HepG2 (cell line): ENCODE results near the gene CAPN8. TPM values are rescaled to one million over a fixed set of nuclear protein-coding genes. Genes with fewer than 3 reads are reported as not detected.

Experiments used
- AGO2 ChIP-seq: fragments of 200-400 bp; formaldehyde crosslinking; optimal IDR thresholded peaks from 2 replicates; pipeline ENCODE3; 2017; ENCODE audit warnings: mild to moderate bottlenecking, low read depth, low read length, moderate library complexity
- AKAP8 ChIP-seq: sonication (generic); formaldehyde crosslinking; IDR thresholded peaks from 2 replicates; pipeline ENCODE4 v1.5.1; 2020; ENCODE audit warnings: mild to moderate bottlenecking, missing genetic modification reagents
- CBX2 ChIP-seq, 2 experiments: fragments of 200-600 bp in 1 of 2; sonication (generic); formaldehyde crosslinking in 1 of 2; IDR thresholded peaks; 2 replicates each; pipeline versions ENCODE4 v1.7.0 to v1.8.1; 2018 to 2022; ENCODE audit warnings: low read depth in 2 of 2, low read length in 1 of 2, mild to moderate bottlenecking in 1 of 2, missing genetic modification reagents in 1 of 2
- JDP2 ChIP-seq: sonication (generic); formaldehyde crosslinking; IDR thresholded peaks from 2 replicates; pipeline ENCODE4 v1.8.1; 2022; ENCODE audit warnings: missing genetic modification reagents, borderline replicate concordance
- SATB2 ChIP-seq: sonication (generic); formaldehyde crosslinking; IDR thresholded peaks from 2 replicates; pipeline ENCODE4 v1.5.0; 2020; ENCODE audit warnings: missing genetic modification reagents
- SMARCE1 ChIP-seq: fragments of 450-650 bp; IDR thresholded peaks from 2 replicates; pipeline ENCODE4 v1.6.1; 2017; ENCODE audit warnings: borderline replicate concordance
- SRF ChIP-seq: IDR thresholded peaks from 2 replicates; pipeline ENCODE4 v1.6.1; 2011; ENCODE audit warnings: mild to moderate bottlenecking, low read depth, low read length, moderate library complexity
- STAG1 ChIP-seq: sonication (generic); formaldehyde crosslinking; IDR thresholded peaks from 2 replicates; pipeline ENCODE4 v1.4.0; 2020; ENCODE audit warnings: missing genetic modification reagents
- SUZ12 ChIP-seq: fragments of 150-350 bp; IDR thresholded peaks from 2 replicates; pipeline ENCODE4 v1.6.1; 2014; ENCODE audit warnings: low read depth, low read length
- TBX2 ChIP-seq: sonication (generic); formaldehyde crosslinking; IDR thresholded peaks from 2 replicates; pipeline ENCODE4 v1.5.0; 2020; ENCODE audit warnings: missing genetic modification reagents, mild to moderate bottlenecking, borderline replicate concordance
- TBX3 ChIP-seq: fragments of 450-650 bp; IDR thresholded peaks from 2 replicates; pipeline ENCODE4 v1.6.1; 2017; ENCODE audit warnings: antibody characterized with exemption, mild to moderate bottlenecking, inconsistent platforms, borderline replicate concordance
- ZBED4 ChIP-seq: sonication (generic); formaldehyde crosslinking; IDR thresholded peaks from 2 replicates; pipeline ENCODE4 v1.4.0; 2020; ENCODE audit warnings: missing genetic modification reagents, borderline replicate concordance
- ZMYM3 ChIP-seq: sonication (generic); formaldehyde crosslinking; IDR thresholded peaks from 2 replicates; pipeline ENCODE4 v1.5.1; 2020; ENCODE audit warnings: mild to moderate bottlenecking, missing genetic modification reagents
- ZNF142 ChIP-seq: sonication (generic); formaldehyde crosslinking; IDR thresholded peaks from 2 replicates; pipeline ENCODE4 v1.4.0; 2020; ENCODE audit warnings: missing genetic modification reagents
- ZNF24 ChIP-seq: fragments of 450-650 bp; IDR thresholded peaks from 2 replicates; pipeline ENCODE4 v1.6.1; 2017; ENCODE audit warnings: antibody characterized with exemption, mild to moderate bottlenecking
- ZNF660 ChIP-seq: sonication (generic); formaldehyde crosslinking; IDR thresholded peaks from 2 replicates; pipeline ENCODE4 v1.5.1; 2020; ENCODE audit warnings: mild to moderate bottlenecking, low read depth, missing genetic modification reagents, borderline replicate concordance
- ZNF780A ChIP-seq: sonication (generic); formaldehyde crosslinking; IDR thresholded peaks from 2 replicates; pipeline ENCODE4 v1.8.0; 2022; ENCODE audit warnings: mild to moderate bottlenecking, missing genetic modification reagents, moderate library complexity
- polyA plus RNA-seq, 8 experiments: library from polyadenylated mRNA; depleted of rRNA in 3 of 8; stranded (reverse) in 7 of 8; unstranded in 1 of 8; fragments of >200 nt; fragmentation: Illumina TruSeq in 4 of 8; extraction: Trizol in 4 of 8; gene quantifications; 2 replicates each; pipeline versions ENCODE4 v1.2.1 to v1.2.3, GENCODE V29; 2011 to 2016; ENCODE audit warnings: low read depth in 4 of 8, missing spikeins in 1 of 8, mixed read lengths in 1 of 8; ENCODE audit not compliant: insufficient read depth in 1 of 8
- total RNA-seq, 5 experiments: library from RNA; depleted of rRNA; stranded (reverse); fragments of >200 nt; fragmentation: Illumina TruSeq; extraction: Trizol; gene quantifications; 2 replicates each; pipeline ENCODE4 v1.2.3, GENCODE V29; 2016; ENCODE audit warnings: low read depth in 1 of 5
- TF ChIP-seq, protein P1 (sequence below): sonication (generic); formaldehyde crosslinking; IDR thresholded peaks from 2 replicates; pipeline ENCODE4 v1.4.0; 2020; ENCODE audit warnings: missing genetic modification reagents

CAPN8 gene
- total and polyA plus RNA-seq, 2 of the 13 experiments (the other 11 are each of a cell fraction or from before 2014, with no cell fraction given) = 0.20 to 0.25 TPM

DNA sequence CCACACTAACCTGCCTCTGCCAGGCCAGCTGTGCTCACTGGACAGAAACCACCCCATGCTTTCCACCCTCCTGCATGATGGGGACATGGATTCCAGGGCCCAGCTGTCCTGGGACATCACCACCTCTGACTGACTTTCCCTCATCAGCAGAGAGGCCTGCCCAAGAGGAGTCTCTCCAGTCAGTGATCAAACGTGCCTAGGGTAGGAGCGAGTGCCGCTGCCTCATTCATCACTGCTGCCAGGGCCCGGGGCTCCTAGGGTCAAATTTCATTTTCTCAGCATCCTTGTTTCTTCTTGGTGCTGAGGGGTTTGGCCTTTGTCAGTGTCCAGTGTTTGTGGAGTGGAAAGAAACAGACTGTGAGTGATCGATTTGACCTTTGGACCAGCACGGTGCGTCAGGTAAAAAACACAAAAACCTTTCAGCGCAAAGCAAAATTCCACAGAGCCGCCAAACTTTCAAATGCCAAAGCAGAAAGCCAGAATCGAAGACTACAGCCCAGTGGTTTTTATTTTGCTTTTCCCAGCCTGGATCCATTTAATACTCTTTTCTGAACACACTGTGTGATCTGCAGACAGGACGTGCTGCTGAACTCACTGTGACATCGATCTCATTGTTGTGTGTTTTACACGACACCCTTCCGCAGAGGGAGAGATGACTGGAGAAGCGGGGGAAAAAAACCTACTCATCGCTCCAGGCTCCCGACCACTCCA, 43.2 kb downstream of the CAPN8 start (continued):
- TF ChIP-seq, protein P1, sequence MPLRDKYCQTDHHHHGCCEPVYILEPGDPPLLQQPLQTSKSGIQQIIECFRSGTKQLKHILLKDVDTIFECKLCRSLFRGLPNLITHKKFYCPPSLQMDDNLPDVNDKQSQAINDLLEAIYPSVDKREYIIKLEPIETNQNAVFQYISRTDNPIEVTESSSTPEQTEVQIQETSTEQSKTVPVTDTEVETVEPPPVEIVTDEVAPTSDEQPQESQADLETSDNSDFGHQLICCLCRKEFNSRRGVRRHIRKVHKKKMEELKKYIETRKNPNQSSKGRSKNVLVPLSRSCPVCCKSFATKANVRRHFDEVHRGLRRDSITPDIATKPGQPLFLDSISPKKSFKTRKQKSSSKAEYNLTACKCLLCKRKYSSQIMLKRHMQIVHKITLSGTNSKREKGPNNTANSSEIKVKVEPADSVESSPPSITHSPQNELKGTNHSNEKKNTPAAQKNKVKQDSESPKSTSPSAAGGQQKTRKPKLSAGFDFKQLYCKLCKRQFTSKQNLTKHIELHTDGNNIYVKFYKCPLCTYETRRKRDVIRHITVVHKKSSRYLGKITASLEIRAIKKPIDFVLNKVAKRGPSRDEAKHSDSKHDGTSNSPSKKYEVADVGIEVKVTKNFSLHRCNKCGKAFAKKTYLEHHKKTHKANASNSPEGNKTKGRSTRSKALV = no peak
- TF ChIP-seq AGO2 = no peak
- no peak for TF ChIP-seq ZNF660 (CRISPR knock-in tag)
- TF ChIP-seq SRF = no peak
- TF ChIP-seq CBX2 (IDR thresholded peaks at IDR 0.05; ENCODE audit: low read depth, low read length) = no peak
- TF ChIP-seq CBX2 (CRISPR knock-in tag; IDR thresholded peaks at IDR 0.05; ENCODE audit: low read depth) = no peak
- no peak for TF ChIP-seq JDP2 (CRISPR knock-in tag)
- no peak for TF ChIP-seq AKAP8 (CRISPR knock-in tag)
- TF ChIP-seq ZNF142 (CRISPR knock-in tag) = 0 out of 2 replicates have a peak, but pooled peaks have one; percentile 58
- TF ChIP-seq TBX3 = no peak
- TF ChIP-seq SUZ12 = no peak
- no peak for TF ChIP-seq SATB2 (CRISPR knock-in tag)
- no peak for TF ChIP-seq SMARCE1
- TF ChIP-seq ZBED4 = 0 out of 2 replicates have a peak, but pooled peaks have one; percentile 26
- TF ChIP-seq ZNF24 = no peak
- no peak for TF ChIP-seq ZNF780A
- TF ChIP-seq TBX2 (CRISPR knock-in tag) = peak; percentile 68
- TF ChIP-seq ZMYM3 = no peak
- no peak for TF ChIP-seq STAG1
